Prostate gland (tissue), 2 donors: ENCODE measurements around the gene PRKG1.

ENCODE experiments used
- POLR2A ChIP-seq: fragments of 450-650 bp; IDR thresholded peaks from one replicate; pipeline ENCODE4 v1.6.1; 2016; ENCODE audit warnings: antibody characterized with exemption, mild to moderate bottlenecking
- TF ChIP-seq, protein P1 (sequence below), 4 experiments: fragments of 200-600 bp in 2 of 4; fragments of 450-650 bp in 2 of 4; sonication (generic) in 2 of 4; IDR thresholded peaks; 1 replicate in 3 of 4; 2 replicates in 1 of 4; pipeline ENCODE4 v1.5.1; 2016 to 2019; ENCODE audit warnings: antibody characterized with exemption in 4 of 4, mild to moderate bottlenecking in 2 of 4, moderate library complexity in 2 of 4

DNA sequence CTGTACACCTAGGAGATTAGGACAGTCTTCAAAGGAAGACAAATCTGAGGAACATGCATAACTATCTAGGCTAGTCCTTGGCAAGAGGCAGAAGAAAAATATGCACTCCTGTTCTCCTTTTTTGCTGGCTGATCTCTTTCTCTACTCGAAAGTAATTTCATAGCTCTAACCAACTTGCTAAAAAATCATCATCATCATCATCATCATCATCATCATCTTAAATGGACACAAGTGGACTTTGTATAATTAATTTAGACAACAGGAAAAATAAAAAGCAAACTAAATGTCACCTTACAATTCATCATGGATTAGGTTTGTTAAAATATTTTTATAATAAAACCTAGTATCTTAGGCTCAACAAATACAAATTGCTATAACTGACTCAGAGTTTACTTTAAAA lies 1192.6 kb downstream of the PRKG1 start:
- TF ChIP-seq, protein P1, sequence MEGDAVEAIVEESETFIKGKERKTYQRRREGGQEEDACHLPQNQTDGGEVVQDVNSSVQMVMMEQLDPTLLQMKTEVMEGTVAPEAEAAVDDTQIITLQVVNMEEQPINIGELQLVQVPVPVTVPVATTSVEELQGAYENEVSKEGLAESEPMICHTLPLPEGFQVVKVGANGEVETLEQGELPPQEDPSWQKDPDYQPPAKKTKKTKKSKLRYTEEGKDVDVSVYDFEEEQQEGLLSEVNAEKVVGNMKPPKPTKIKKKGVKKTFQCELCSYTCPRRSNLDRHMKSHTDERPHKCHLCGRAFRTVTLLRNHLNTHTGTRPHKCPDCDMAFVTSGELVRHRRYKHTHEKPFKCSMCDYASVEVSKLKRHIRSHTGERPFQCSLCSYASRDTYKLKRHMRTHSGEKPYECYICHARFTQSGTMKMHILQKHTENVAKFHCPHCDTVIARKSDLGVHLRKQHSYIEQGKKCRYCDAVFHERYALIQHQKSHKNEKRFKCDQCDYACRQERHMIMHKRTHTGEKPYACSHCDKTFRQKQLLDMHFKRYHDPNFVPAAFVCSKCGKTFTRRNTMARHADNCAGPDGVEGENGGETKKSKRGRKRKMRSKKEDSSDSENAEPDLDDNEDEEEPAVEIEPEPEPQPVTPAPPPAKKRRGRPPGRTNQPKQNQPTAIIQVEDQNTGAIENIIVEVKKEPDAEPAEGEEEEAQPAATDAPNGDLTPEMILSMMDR (IDR thresholded peaks at IDR 0.05): no peak
- no peak for TF ChIP-seq POLR2A
